PC-9 (cell line): Measurements from ENCODE around the gene DIP2C. TPM values are rescaled to one million over a fixed set of nuclear protein-coding genes. Genes with fewer than 3 reads are reported as not detected.

ENCODE experiments used
- BruUV-seq: library from RNA; stranded (reverse); fragments of 400-500 nt; replicated peaks from 2 replicates; lab custom pipeline; 2021; lab: Mats Ljungman, UMichigan
- CTCF ChIA-PET: fragments of 300-600 bp; sonication (Branson Sonifier 250); formaldehyde crosslinking; loops from one replicate; lab custom pipeline; 2022; ENCODE audit warnings: antibody characterized with exemption; lab: Charles Lee
- POLR2A ChIA-PET: fragments of 300-600 bp; sonication (Branson Sonifier 250); formaldehyde crosslinking; loops from one replicate; lab custom pipeline; 2022; ENCODE audit warnings: antibody characterized with exemption; ENCODE audit not compliant: unreplicated experiment; lab: Charles Lee
- DNase-seq, 2 experiments: peaks; one replicate each; pipeline versions ENCODE4 v3.0.0 to v3.0.0-alpha.2; 2015 to 2022; ENCODE audit warnings: mixed read lengths in 1 of 2
- H2AFZ ChIP-seq: fragments of 200-600 bp; sonication (generic); 2 replicates; pipeline ENCODE4 v1.8.1; 2017; ENCODE audit warnings: antibody characterized with exemption
- H3F3A ChIP-seq: fragments of 200-600 bp; sonication (generic); 2 replicates; pipeline ENCODE4 v1.8.1; 2017; ENCODE audit warnings: antibody characterized with exemption, mild to moderate bottlenecking, low read depth; ENCODE audit not compliant: insufficient read depth
- H3K27ac ChIP-seq: fragments of 200-600 bp; sonication (generic); 2 replicates; pipeline ENCODE4 v1.6.1; 2016; ENCODE audit warnings: mixed run types
- H3K27me3 ChIP-seq: fragments of 200-600 bp; sonication (generic); 2 replicates; pipeline ENCODE4 v1.6.1; 2016; ENCODE audit warnings: low read depth, mixed run types; ENCODE audit not compliant: insufficient read depth
- H3K36me3 ChIP-seq: fragments of 200-600 bp; sonication (generic); 2 replicates; pipeline ENCODE4 v1.6.1; 2016; ENCODE audit warnings: low read depth, mixed run types
- H3K4me1 ChIP-seq: fragments of 200-600 bp; sonication (generic); replicated peaks from 2 replicates; pipeline ENCODE4 v1.6.1; 2016; ENCODE audit warnings: mixed run types; ENCODE audit not compliant: insufficient read depth
- H3K4me2 ChIP-seq: fragments of 200-600 bp; sonication (generic); 2 replicates; pipeline ENCODE4 v1.6.1; 2017; ENCODE audit warnings: mixed run types
- H3K4me3 ChIP-seq: fragments of 200-600 bp; sonication (generic); 2 replicates; pipeline ENCODE4 v1.6.1; 2016; ENCODE audit warnings: mixed run types
- H3K79me2 ChIP-seq: fragments of 200-600 bp; sonication (generic); 2 replicates; pipeline ENCODE4 v1.6.1; 2017; ENCODE audit warnings: low read depth, mixed run types
- H3K9me2 ChIP-seq: fragments of 200-600 bp; sonication (generic); 2 replicates; pipeline ENCODE4 v1.8.1; 2017; ENCODE audit warnings: mild to moderate bottlenecking; ENCODE audit not compliant: insufficient read depth
- H3K9me3 ChIP-seq: fragments of 200-600 bp; sonication (generic); 2 replicates; pipeline ENCODE4 v1.8.1; 2016; ENCODE audit warnings: low read depth; ENCODE audit not compliant: insufficient read depth
- H4K20me1 ChIP-seq: fragments of 200-600 bp; sonication (generic); 2 replicates; pipeline ENCODE4 v1.8.1; 2017; ENCODE audit not compliant: insufficient read depth
- CTCF ChIP-seq: fragments of 200-600 bp; sonication (generic); conservative IDR thresholded peaks from 2 replicates; pipeline ENCODE4 v1.6.1; 2017; ENCODE audit warnings: mixed run types, antibody characterized with exemption, mild to moderate bottlenecking, moderate library complexity
- EZH2 ChIP-seq: fragments of 200-600 bp; sonication (generic); IDR thresholded peaks from 2 replicates; pipeline ENCODE4 v1.8.0; 2017; ENCODE audit warnings: antibody characterized with exemption, low read depth
- intact Hi-C: fragments of 100-400 bp; cut with micrococcal nuclease; formaldehyde crosslinking; loops from one replicate; pipeline ENCODE4 v1.10.0; 2022; ENCODE audit not compliant: unreplicated experiment
- total RNA-seq: library from RNA; stranded (reverse); gene quantifications from 2 replicates; pipeline ENCODE4 v1.2.3, GENCODE V29; 2021

DIP2C gene
- total RNA-seq, 1 experiment from 2014 or later, result 0.83 TPM

GRCh38 chr10:525565-526315 lies 163.7 kb downstream of the DIP2C start:
- H3K9me2 ChIP-seq, result no peaks in the 10 kb centered on the region
- peaks cover 53% of the 10 kb centered on the region for H3K27me3 ChIP-seq
- intact Hi-C loops, result no loop called here
- ChIA-PET CTCF (no interaction called here), POLR2A (interaction anchor here (0.8 kb wide), 1 partner anchor 28 kb away, joined by 5 read pairs; no protein-coding TSS in a partner anchor)
- H4K20me1 ChIP-seq, result no peaks in the 10 kb centered on the region
- no peak for DNase-seq
- no peak overlapping the region for H2AFZ ChIP-seq
- no peaks in the 10 kb centered on the region for H3K36me3 ChIP-seq
- TF ChIP-seq CTCF (no peak), EZH2 (no peak)
- H3K4me1 ChIP-seq, result no peaks in the 10 kb centered on the region
- H3K27ac ChIP-seq, result no peak overlapping the region
- no peak overlapping the region for H3K4me3 ChIP-seq
- no peak overlapping the region for H3K4me2 ChIP-seq
- H3F3A ChIP-seq, result no peaks in the 10 kb centered on the region
- no peaks in the 10 kb centered on the region for H3K9me3 ChIP-seq
- BruUV-seq, result no TSS peak
- H3K79me2 ChIP-seq, result no peaks in the 10 kb centered on the region

- H4K20me1 ChIP-seq, result no peaks in the 10 kb centered on the region
- H3K4me2 ChIP-seq, result no peak overlapping the region
- DNase-seq, result no peak
- H3K9me3 ChIP-seq, result no peaks in the 10 kb centered on the region
- no peaks in the 10 kb centered on the region for H3F3A ChIP-seq
- H3K4me1 ChIP-seq, result no peaks in the 10 kb centered on the region
- TF ChIP-seq CTCF (no peak), EZH2 (no peak)
- CTCF ChIA-PET, result no interaction called here
- peaks cover 50% of the 10 kb centered on the region for H3K27me3 ChIP-seq
- POLR2A ChIA-PET, result no interaction called here
- no peak overlapping the region for H3K4me3 ChIP-seq
- no TSS peak for BruUV-seq
- no peak overlapping the region for H3K27ac ChIP-seq
- no peaks in the 10 kb centered on the region for H3K79me2 ChIP-seq
- no peak overlapping the region for H2AFZ ChIP-seq
- intact Hi-C loops, result no loop called here
- H3K9me2 ChIP-seq, result no peaks in the 10 kb centered on the region
- no peaks in the 10 kb centered on the region for H3K36me3 ChIP-seq
Observed at GRCh38 chr10:523925-524324, 165.5 kb downstream of the DIP2C start.

GRCh38 chr10:522350-522749 lies 167.1 kb downstream of the DIP2C start:
- Histone ChIP-seq H2AFZ (no peak overlapping the region), H3K79me2 (no peaks in the 10 kb centered on the region), H3K4me2 (no peak overlapping the region), H3K36me3 (no peaks in the 10 kb centered on the region), H4K20me1 (no peaks in the 10 kb centered on the region), H3K4me1 (no peaks in the 10 kb centered on the region), H3K9me3 (no peaks in the 10 kb centered on the region), H3K27ac (no peak overlapping the region), H3K27me3 (peaks cover 44% of the 10 kb centered on the region), H3F3A (no peaks in the 10 kb centered on the region), H3K4me3 (no peak overlapping the region), H3K9me2 (no peaks in the 10 kb centered on the region)
- TF ChIP-seq EZH2 (no peak), CTCF (no peak)
- POLR2A ChIA-PET, result no interaction called here
- DNase-seq, result no peak
- CTCF ChIA-PET, result no interaction called here
- no TSS peak for BruUV-seq
- intact Hi-C loops, result no loop called here
